HG03575 (cell line): ENCODE data around the gene DCDC1.
"Not testable (repeated sequence)": the region's sequence is repeated elsewhere in the genome, so short reads cannot be mapped to it uniquely, and the experiment has no call there.

Experiments used
- ATAC-seq: cut with Tn5 transposase; IDR thresholded peaks from one replicate; pipeline ENCODE4 v1.9.1; 2021; ENCODE audit not compliant: unreplicated experiment, insufficient number of reproducible peaks, low FRiP score; ENCODE audit errors: extremely low read depth

Gene DCDC1

GRCh38 chr11:31022080-31022479 lies 347.5 kb downstream of the DCDC1 start:
- no peak for ATAC-seq

GRCh38 chr11:31019786-31020185 lies 349.8 kb downstream of the DCDC1 start:
- ATAC-seq = no peak

GRCh38 chr11:31005202-31005601 lies 364.3 kb downstream of the DCDC1 start:
- no peak for ATAC-seq

GRCh38 chr11:31001427-31001826 lies 368.1 kb downstream of the DCDC1 start:
- no peak for ATAC-seq

- ATAC-seq = no peak
These were observed 369.2 kb downstream of the DCDC1 start for GRCh38 chr11:31000381-31000780.

GRCh38 chr11:30992513-30992849 lies 377.1 kb downstream of the DCDC1 start:
- no peak for ATAC-seq

- no peak for ATAC-seq
These were observed 377.6 kb downstream of the DCDC1 start for GRCh38 chr11:30991802-30992512.

GRCh38 chr11:30991376-30991775 lies 378.2 kb downstream of the DCDC1 start:
- no peak for ATAC-seq

GRCh38 chr11:30990625-30991296 lies 378.8 kb downstream of the DCDC1 start:
- no peak for ATAC-seq

GRCh38 chr11:30987819-30988218 lies 381.7 kb downstream of the DCDC1 start:
- ATAC-seq = no peak

GRCh38 chr11:30985536-30985935 lies 384.0 kb downstream of the DCDC1 start:
- ATAC-seq = no peak

- ATAC-seq = no peak
These were observed 384.7 kb downstream of the DCDC1 start for GRCh38 chr11:30984827-30985226.

GRCh38 chr11:30984442-30984816 lies 385.1 kb downstream of the DCDC1 start:
- no peak for ATAC-seq

GRCh38 chr11:30983776-30984441 lies 385.6 kb downstream of the DCDC1 start:
- no peak for ATAC-seq

- no peak for ATAC-seq
These were observed 386.4 kb downstream of the DCDC1 start for GRCh38 chr11:30983143-30983542.

GRCh38 chr11:30967579-30967978 lies 402.0 kb downstream of the DCDC1 start:
- ATAC-seq = no peak

GRCh38 chr11:30960387-30960992 lies 409.0 kb downstream of the DCDC1 start:
- no peak for ATAC-seq

- no peak for ATAC-seq
These were observed 412.8 kb downstream of the DCDC1 start for GRCh38 chr11:30956751-30957150.

GRCh38 chr11:30949838-30950237 lies 419.7 kb downstream of the DCDC1 start:
- ATAC-seq = no peak

GRCh38 chr11:30947715-30948114 lies 421.8 kb downstream of the DCDC1 start:
- ATAC-seq = not testable (repeated sequence)
